ENCODE results near the gene WDR7.

Gene WDR7

DNA sequence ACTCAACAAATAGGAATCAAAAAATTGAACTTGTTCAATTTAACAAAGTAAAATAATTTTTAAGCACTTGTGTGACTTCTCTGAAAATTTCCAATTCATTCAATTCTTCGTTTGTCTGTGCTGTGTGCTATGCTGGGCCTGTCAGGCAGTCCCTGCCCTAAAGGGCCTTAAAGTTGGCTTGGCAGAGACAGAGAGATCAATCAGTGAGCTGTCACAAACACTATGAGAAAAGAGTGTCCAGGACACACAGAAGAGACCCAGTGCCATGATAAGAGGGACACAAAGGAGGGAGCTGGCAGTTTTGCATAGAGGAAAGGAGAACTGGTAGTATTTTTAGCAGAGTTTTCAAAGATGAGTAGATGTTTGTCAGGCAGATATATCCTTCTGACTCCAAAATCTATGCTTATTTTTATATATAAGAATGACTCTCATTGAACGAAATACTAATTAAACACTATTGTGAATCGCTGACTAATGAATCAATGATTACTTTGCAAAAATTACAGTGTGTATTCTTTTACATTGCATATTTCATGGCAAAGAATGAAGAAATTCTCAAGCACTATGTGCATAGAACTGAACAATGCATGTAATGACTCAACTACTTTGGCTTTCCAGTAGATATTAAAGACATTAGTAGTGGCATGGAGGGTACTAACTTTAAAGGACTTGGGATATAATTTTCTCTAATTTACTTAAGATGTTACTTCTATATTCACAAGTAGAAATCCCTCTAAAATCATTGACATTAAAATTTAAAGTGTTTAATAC, 302.5 kb downstream of the WDR7 start:
- no peak for DNase-seq

- no peak for DNase-seq
Measured at GRCh38 chr18:56955490-56955889, 304.3 kb downstream of the WDR7 start.

DNA sequence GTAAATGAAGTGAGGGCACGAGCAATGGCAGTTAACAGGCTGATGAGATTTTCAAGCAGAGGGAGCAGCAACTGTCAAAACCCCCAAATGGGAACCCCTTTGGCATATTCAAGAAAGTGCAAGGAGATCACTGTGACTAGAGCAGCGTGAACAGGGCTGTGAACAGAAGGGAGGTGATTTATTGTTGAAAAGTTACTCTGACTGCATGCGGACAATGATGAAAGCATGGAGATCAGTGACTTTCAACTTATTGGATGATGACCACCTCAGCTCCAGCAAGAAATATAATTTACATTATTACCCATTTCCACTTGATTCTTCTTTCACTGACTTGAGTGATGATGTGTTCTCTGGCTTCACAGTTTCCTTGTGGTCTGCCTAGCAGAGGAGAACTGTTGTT, 308.0 kb downstream of the WDR7 start:
- no peak for DNase-seq

DNA sequence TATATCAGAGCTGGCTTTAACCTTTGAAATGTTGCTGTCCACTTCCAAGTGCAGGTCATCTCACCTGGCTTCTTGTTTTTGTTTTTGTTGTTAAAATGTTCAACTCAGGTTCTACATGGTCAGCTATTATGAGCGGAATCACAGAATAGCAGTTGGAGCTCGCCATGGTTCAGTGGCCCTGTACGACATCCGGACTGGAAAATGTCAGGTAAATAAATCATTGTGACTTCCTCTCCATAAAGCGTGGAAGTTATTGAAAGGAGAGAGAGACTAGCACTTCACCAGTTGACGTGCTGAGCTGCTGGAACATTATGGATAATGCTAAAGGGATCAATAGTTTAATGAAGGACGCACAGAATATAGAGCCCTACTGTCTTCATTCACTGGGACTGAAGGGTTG, 311.2 kb downstream of the WDR7 start:
- no peak for DNase-seq

DNA sequence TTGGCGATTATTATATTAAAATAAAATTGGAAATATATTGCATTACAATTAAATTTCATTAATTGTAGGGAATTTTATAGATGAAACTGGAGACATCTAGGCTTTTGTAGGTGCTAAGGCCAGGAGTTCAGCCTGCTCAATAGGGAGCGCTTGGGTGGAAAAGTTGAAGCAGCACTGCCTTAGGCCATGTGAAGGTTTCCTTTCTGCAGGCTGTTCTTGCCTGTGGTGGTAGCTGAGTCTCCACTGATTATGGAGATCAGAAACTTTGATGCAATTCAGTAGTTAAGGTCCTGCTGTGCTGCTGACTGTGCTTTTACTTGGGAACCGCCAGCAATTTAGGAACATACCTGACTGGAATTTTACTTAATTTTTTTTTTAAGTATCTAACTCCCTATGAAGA, 315.9 kb downstream of the WDR7 start:
- DNase-seq, result no peak

GRCh38 chr18:56973487-56973886, 322.3 kb downstream of the WDR7 start:
- DNase-seq, result no peak

DNA sequence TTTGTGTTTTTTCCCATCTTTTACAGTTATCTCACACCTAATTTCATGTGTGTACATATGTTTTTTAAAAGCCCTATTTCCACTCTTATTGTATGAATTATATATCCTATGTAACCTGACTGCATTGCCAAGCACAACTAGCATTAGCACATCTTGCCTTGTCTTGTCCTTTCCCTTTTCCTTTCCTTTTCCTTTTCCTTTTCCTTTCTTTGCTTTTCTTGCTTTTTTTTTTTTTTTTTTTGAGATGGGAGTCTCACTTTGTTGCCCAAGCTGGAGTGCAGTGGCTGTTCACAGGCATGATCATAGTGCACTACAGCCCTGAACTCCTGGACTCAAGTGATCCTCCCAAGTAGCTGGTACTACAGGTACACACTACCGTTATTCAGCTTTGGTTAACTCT, 323.0 kb downstream of the WDR7 start:
- no peak for DNase-seq

DNA sequence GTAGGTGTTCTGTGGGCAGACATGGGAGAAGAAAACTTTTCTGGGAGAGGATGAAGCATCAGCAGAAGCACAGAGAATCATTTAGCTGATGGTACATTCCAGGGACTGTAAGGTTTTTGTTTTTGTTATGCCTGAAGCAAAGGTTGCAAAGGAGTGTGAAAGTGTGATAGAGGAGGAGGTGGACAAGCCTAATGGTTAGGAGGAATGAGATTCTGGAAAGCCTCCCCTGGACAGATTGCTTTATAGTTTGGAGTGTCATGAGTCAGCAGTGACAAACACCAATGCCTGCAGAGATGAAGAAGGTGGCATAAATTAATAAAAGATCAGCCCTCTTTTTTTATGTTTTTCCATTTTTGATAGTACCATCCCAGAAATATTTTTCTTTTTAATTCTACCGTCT, 324.1 kb downstream of the WDR7 start:
- no peak for DNase-seq

- DNase-seq, result no peak
Measured at GRCh38 chr18:56977309-56977708, 326.1 kb downstream of the WDR7 start.

GRCh38 chr18:56977771-56978170, 326.6 kb downstream of the WDR7 start:
- no peak for DNase-seq

DNA sequence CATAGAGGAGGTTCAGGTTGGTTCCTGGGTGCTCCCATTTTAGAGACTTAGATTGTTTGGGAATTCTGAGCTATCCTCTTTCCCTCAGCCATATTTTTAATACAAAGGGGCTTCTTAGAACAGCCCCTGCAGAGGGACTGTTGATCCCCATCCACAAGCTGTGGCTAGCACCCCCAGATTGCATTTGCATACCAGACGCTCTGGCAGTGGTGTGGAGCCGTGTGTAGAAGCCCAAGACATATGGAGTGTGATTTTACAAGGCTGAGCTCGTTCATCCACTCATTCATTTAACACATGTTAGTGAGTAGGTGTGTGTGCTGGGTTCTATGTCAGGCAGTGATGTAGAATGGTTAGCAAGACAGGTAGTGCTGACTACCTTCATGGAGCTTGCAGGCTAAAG, 329.0 kb downstream of the WDR7 start:
- no peak for DNase-seq

GRCh38 chr18:56982766-56983165, 331.6 kb downstream of the WDR7 start:
- DNase-seq, result no peak

- DNase-seq, result no peak
Measured at GRCh38 chr18:56983275-56983992, 332.3 kb downstream of the WDR7 start.

- DNase-seq, result no peak
Measured at GRCh38 chr18:56984731-56985130, 333.6 kb downstream of the WDR7 start.

DNA sequence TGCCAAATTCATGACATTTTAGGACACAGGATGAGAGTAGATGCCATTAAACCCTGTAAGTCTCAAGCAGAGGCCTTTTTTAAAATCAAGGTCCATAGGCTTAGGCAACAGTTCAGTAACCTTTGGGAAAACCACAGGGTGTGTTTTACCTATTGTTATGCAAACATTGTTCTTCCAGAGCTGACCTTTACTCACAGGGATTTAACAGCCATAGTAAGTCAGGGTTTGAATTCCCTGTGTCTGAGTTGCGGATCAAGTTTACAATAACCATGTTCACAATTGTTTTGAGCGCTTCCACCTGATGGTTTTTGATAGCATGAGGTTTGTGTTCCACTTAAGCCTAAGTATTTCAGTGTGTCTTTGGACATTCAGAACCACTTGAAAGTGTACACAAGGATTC, 335.7 kb downstream of the WDR7 start:
- no peak for DNase-seq

DNA sequence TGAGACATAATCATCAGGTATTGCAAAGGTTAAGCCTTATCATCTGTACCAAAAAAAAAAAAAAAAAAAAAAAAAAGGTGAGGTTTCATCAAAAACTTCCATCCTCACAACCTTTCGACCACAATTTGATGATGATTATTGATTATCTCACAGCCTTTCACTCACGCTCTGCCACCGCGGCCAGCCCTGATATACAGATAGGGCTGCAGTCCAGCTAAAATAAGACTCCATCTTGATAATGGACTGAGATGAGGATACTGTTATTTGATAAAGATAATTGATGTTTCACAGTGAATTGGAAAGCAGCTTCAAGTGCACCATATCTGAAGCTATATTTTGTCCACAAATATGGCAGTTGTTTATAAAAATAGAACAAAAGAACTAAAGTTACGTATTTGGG, 336.1 kb downstream of the WDR7 start:
- no peak for DNase-seq

DNA sequence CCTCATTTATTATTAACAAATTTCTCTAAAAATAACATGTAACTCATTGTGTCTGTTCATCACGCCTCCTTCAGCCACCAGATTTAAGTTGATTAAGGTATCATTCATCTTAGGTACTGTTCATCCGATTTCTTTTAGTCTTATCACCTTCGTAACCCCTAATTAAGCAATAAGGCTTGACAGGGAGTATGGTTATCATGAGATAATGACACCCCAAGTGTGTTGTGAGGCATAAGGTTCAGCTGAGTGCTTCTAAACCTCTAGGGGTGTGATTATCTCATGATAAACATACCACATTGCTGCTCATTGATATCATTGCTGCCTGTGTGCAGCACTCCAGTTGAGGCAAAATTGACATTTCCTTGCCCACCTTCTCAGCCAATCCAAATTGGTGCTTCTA, 336.9 kb downstream of the WDR7 start:
- DNase-seq, result no peak

- DNase-seq, result no peak
Measured at GRCh38 chr18:56990678-56991077, 339.5 kb downstream of the WDR7 start.

DNA sequence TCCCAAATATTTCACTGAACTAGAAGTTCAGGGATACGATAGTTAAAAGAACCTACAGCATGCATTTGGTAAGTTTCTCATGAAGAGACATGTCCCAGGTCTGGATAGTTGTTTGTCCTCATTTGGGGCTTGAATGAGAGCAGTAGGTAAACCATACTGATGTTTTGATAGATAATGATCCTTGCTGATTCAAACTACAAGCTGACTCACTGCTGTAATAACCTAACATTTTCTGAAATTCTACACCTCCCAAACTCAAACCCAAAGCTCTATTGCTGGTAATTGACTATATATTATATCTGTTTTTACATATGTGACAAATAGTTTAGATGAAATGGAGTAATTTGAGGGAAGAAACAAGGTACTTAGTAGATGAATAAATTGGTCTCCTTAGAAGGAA, 341.6 kb downstream of the WDR7 start:
- DNase-seq, result no peak

- no peak for DNase-seq
Measured at GRCh38 chr18:56995579-56996188, 344.5 kb downstream of the WDR7 start.

DNA sequence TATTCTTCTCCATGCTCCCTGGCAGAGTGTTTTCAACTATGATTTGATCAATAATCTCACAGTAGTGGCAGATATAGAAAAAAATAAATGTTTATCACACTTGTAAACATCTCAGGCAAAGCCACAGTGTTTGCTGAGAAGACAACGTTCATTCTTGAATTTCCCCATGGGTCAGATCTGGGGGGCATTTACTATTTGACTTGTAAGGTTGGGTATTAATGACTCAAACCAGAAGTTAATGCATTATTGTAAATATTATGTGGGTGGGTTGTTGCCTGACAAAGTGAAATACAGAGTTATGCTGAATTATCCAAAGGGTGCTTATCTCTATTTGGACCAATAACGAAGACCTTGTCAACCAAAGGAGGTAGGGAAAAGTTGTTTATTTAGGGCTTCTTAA, 346.0 kb downstream of the WDR7 start:
- no peak for DNase-seq

DNA sequence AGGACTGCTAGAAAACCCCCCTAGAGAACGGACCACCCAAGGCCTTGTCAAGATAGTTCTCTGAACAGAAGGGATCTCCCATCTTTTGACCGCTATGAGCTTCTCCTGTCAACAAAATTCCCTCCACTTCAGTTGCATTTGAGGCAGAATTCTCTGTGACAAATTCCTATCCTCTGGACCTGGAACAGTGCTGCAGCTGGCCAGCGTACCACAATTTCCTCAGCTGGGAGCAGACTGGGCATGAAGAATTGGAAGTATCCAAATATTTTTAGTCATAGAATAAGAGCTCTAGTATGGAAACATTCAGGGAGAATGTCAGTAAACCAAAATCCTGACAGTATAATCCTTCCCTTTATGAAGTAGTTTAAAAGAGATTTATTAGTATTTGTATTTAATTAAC, 348.7 kb downstream of the WDR7 start:
- DNase-seq, result no peak

GRCh38 chr18:57002627-57003026, 351.5 kb downstream of the WDR7 start:
- DNase-seq, result no peak

DNA sequence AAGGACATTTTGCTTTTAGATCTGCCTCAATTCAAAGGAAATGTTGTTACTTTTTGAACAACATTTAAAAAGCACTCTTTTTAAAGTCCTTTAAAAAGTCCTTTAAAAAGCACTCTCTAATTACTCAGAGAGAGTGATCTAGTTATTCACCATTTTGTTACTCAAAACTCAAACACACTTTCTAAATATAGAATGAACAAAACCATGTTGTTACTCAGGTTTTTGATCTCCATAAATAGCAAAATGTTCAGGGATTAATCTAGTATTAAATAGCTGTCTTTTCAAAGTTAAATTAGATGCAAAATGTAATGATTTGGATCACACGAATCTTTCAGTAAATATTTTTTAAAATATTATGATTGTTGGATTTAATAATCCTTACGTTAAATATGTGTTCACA, 352.2 kb downstream of the WDR7 start:
- no peak for DNase-seq
